Measurements from ENCODE around the gene SCGB1A1. TPM values are rescaled to one million over a fixed set of nuclear protein-coding genes. Genes with fewer than 3 reads are reported as not detected.

Gene SCGB1A1
- total RNA-seq, 1 experiment from 2014 or later, result not detected

- ChIA-PET POLR2A (interaction anchor here (0.5 to 1.3 kb wide), 5 partner anchors 148 to 201 kb away, joined by 3 to 4 read pairs (median 4); partner anchors contain the start of gene TUT1), CTCF (interaction anchor here (0.5 to 8.1 kb wide), 12 partner anchors 9 to 251 kb away, joined by 3 to 145 read pairs (median 4); no protein-coding TSS in a partner anchor)
- peaks cover 8% of the 10 kb centered on the region for H3K4me1 Mint-ChIP-seq (ENCODE audit: insufficient read depth, unreplicated experiment)
- H3K36me3 Mint-ChIP-seq (ENCODE audit: insufficient read depth, unreplicated experiment), result peaks cover 5% of the 10 kb centered on the region
- intact Hi-C loops (cut with micrococcal nuclease), result no loop called here
- H3K27ac Mint-ChIP-seq (ENCODE audit: low read depth, unreplicated experiment), result no peak overlapping the region
- DNase-seq (ENCODE audit: unreplicated experiment), result no peak
- H3K9me3 Mint-ChIP-seq (ENCODE audit: unreplicated experiment), result no peaks in the 10 kb centered on the region
- peaks cover 13% of the 10 kb centered on the region for H3K27me3 Mint-ChIP-seq (ENCODE audit: insufficient read depth, unreplicated experiment)
- H3K4me3 Mint-ChIP-seq (ENCODE audit: unreplicated experiment), result no peak overlapping the region
- no TSS peak for BruUV-seq (replicated peaks)
- TF ChIP-seq, protein P1, sequence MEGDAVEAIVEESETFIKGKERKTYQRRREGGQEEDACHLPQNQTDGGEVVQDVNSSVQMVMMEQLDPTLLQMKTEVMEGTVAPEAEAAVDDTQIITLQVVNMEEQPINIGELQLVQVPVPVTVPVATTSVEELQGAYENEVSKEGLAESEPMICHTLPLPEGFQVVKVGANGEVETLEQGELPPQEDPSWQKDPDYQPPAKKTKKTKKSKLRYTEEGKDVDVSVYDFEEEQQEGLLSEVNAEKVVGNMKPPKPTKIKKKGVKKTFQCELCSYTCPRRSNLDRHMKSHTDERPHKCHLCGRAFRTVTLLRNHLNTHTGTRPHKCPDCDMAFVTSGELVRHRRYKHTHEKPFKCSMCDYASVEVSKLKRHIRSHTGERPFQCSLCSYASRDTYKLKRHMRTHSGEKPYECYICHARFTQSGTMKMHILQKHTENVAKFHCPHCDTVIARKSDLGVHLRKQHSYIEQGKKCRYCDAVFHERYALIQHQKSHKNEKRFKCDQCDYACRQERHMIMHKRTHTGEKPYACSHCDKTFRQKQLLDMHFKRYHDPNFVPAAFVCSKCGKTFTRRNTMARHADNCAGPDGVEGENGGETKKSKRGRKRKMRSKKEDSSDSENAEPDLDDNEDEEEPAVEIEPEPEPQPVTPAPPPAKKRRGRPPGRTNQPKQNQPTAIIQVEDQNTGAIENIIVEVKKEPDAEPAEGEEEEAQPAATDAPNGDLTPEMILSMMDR (IDR thresholded peaks at IDR 0.05; ENCODE audit: unreplicated experiment), result no peak
These were observed 28.6 kb upstream of the SCGB1A1 start for GRCh38 chr11:62390237-62390636.

GRCh38 chr11:62390722-62391121, 28.1 kb upstream of the SCGB1A1 start:
- TF ChIP-seq, protein P1 (IDR thresholded peaks at IDR 0.05; ENCODE audit: unreplicated experiment), result no peak
- Mint-ChIP-seq H3K4me3 (ENCODE audit: unreplicated experiment) (no peak overlapping the region), H3K9me3 (ENCODE audit: unreplicated experiment) (no peaks in the 10 kb centered on the region), H3K36me3 (ENCODE audit: insufficient read depth, unreplicated experiment) (peaks cover 5% of the 10 kb centered on the region), H3K27me3 (ENCODE audit: insufficient read depth, unreplicated experiment) (peaks cover 13% of the 10 kb centered on the region), H3K27ac (ENCODE audit: low read depth, unreplicated experiment) (no peak overlapping the region), H3K4me1 (ENCODE audit: insufficient read depth, unreplicated experiment) (peaks cover 11% of the 10 kb centered on the region)
- ChIA-PET CTCF (interaction anchor here (0.5 to 8.1 kb wide), 9 partner anchors 9 to 251 kb away, joined by 3 to 145 read pairs (median 3); no protein-coding TSS in a partner anchor), POLR2A (interaction anchor here (0.5 to 1.3 kb wide), 5 partner anchors 148 to 200 kb away, joined by 3 to 4 read pairs (median 4); partner anchors contain the start of gene TUT1)
- no TSS peak for BruUV-seq (replicated peaks)
- no peak for DNase-seq (ENCODE audit: unreplicated experiment)
- intact Hi-C loops (cut with micrococcal nuclease), result no loop called here

DNA sequence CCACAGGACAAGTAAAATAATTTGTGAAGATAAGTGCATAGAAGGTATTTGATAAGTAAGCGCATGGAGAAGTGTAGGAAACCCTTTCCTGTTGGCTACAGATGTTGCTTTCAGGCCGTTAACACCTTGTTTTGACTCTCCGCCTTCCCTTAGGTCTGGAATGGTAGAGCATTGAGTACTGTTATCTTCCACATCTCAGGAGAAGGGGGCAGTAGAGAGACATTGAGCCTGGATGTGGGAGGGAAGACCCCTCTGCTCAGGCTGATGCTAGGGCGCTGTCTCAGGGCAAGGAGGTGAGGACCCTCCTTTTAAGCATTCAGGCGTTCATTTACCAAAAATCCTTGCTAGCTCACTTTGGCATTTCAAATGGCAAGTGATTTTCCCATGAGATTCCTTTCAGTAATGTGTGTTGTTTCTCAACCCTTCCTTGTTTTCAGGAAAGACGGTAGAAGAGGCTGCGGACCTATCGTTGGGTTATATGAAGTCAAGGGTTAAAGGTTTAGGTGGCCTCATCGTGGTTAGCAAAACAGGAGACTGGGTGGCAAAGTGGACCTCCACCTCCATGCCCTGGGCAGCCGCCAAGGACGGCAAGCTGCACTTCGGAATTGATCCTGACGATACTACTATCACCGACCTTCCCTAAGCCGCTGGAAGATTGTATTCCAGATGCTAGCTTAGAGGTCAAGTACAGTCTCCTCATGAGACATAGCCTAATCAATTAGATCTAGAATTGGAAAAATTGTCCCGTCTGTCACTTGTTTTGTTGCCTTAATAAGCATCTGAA, 27.0 kb upstream of the SCGB1A1 start:
- Mint-ChIP-seq H3K9me3 (ENCODE audit: unreplicated experiment) (no peaks in the 10 kb centered on the region), H3K4me1 (ENCODE audit: insufficient read depth, unreplicated experiment) (peaks cover 11% of the 10 kb centered on the region), H3K27me3 (ENCODE audit: insufficient read depth, unreplicated experiment) (peaks cover 13% of the 10 kb centered on the region), H3K36me3 (ENCODE audit: insufficient read depth, unreplicated experiment) (peaks cover 5% of the 10 kb centered on the region), H3K4me3 (ENCODE audit: unreplicated experiment) (no peak overlapping the region), H3K27ac (ENCODE audit: low read depth, unreplicated experiment) (no peak overlapping the region)
- no TSS peak for BruUV-seq (replicated peaks)
- TF ChIP-seq, protein P1 (IDR thresholded peaks at IDR 0.05; ENCODE audit: unreplicated experiment), result no peak
- DNase-seq (ENCODE audit: unreplicated experiment), result no peak
- POLR2A ChIA-PET, result interaction anchor here (0.8 to 2.0 kb wide), 5 partner anchors 164 to 273 kb away, joined by 3 to 14 read pairs (median 4); partner anchors contain the start of genes C11orf98, CSKMT and TUT1
- CTCF ChIA-PET, result interaction anchor here (0.5 to 8.1 kb wide), 9 partner anchors 9 to 414 kb away, joined by 3 to 145 read pairs (median 4); no protein-coding TSS in a partner anchor
- intact Hi-C loops (cut with micrococcal nuclease), result no loop called here

DNA sequence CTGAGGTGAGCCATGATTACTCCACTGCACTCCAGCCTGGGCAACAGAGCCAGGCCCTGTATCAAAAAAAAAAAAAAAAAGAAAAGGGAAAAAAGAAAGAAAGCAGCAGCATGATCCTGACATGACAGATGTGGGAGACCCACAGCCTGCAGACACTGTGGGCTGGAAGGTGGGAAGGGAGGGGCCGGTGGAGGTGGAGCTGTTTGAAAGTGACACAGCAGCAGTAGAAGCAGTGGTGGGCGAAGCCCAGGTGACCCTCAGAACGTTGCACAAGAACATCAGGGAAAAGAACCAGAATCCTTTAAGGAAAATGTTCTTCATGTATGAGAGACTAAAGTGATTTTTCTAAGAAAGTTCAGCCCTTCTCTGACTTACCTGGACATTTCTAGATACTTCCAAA, 26.3 kb upstream of the SCGB1A1 start:
- Mint-ChIP-seq H3K4me1 (ENCODE audit: insufficient read depth, unreplicated experiment) (peaks cover 11% of the 10 kb centered on the region), H3K36me3 (ENCODE audit: insufficient read depth, unreplicated experiment) (peaks cover 5% of the 10 kb centered on the region), H3K4me3 (ENCODE audit: unreplicated experiment) (no peak overlapping the region), H3K9me3 (ENCODE audit: unreplicated experiment) (no peaks in the 10 kb centered on the region), H3K27me3 (ENCODE audit: insufficient read depth, unreplicated experiment) (peaks cover 13% of the 10 kb centered on the region), H3K27ac (ENCODE audit: low read depth, unreplicated experiment) (peak overlapping the region; percentile 2)
- TF ChIP-seq, protein P1 (IDR thresholded peaks at IDR 0.05; ENCODE audit: unreplicated experiment), result no peak
- BruUV-seq (replicated peaks), result no TSS peak
- ChIA-PET POLR2A (interaction anchor here (1.0 to 2.0 kb wide), 7 partner anchors 161 to 449 kb away, joined by 3 to 14 read pairs (median 4); partner anchors contain the start of genes C11orf98, CSKMT and TUT1), CTCF (interaction anchor here (0.5 to 8.1 kb wide), 19 partner anchors 8 to 493 kb away, joined by 3 to 145 read pairs (median 5); partner anchors contain the start of gene CSKMT)
- no peak for DNase-seq (ENCODE audit: unreplicated experiment)
- intact Hi-C loops (cut with micrococcal nuclease), result no loop called here

Data from MCF 10A (cell line).